ENCODE measurements around the gene CD200R1L.

The CD200R1L gene

GRCh38 chr3:112822064-112823055, 24.3 kb downstream of the CD200R1L start:
- no peak overlapping the region for H3K4me2 ChIP-seq

GRCh38 chr3:112818289-112818688, 28.4 kb downstream of the CD200R1L start:
- no peak overlapping the region for H3K4me3 ChIP-seq
- no peak for TF ChIP-seq Cebpa-rat (IDR thresholded peaks at IDR 0.05)
- no peaks in the 10 kb centered on the region for H4K20me1 ChIP-seq
- H3K36me3 ChIP-seq = no peaks in the 10 kb centered on the region
- no peak overlapping the region for H3K9ac ChIP-seq
- peaks cover 16% of the 10 kb centered on the region for H3K4me1 ChIP-seq
- H3K27me3 ChIP-seq = no peaks in the 10 kb centered on the region
- no peak overlapping the region for H3K27ac ChIP-seq
- no peak overlapping the region for H3K4me2 ChIP-seq
- peaks cover 9% of the 10 kb centered on the region; the same call in 1 of the 2 replicates for H3K9me3 ChIP-seq

More at GRCh38 chr3:112822064-112823055, 24.3 kb downstream of the CD200R1L start:
- H3K9me3 ChIP-seq = peaks cover 9% of the 10 kb centered on the region; the same call in 1 of the 2 replicates
- no peak for TF ChIP-seq Cebpa-rat (IDR thresholded peaks at IDR 0.05)
- H3K9ac ChIP-seq = no peak overlapping the region
- H3K4me3 ChIP-seq = no peak overlapping the region
- no peaks in the 10 kb centered on the region for H3K27me3 ChIP-seq
- no peak overlapping the region for H3K27ac ChIP-seq
- H3K4me1 ChIP-seq = no peaks in the 10 kb centered on the region
- no peaks in the 10 kb centered on the region for H4K20me1 ChIP-seq
- no peaks in the 10 kb centered on the region for H3K36me3 ChIP-seq

- H3K27me3 ChIP-seq = no peaks in the 10 kb centered on the region
- H3K9me3 ChIP-seq = peaks cover 9% of the 10 kb centered on the region; the same call in 1 of the 2 replicates
- no peaks in the 10 kb centered on the region for H3K36me3 ChIP-seq
- no peak overlapping the region for H3K4me3 ChIP-seq
- H4K20me1 ChIP-seq = no peaks in the 10 kb centered on the region
- no peak overlapping the region for H3K4me2 ChIP-seq
- no peak for TF ChIP-seq Cebpa-rat (IDR thresholded peaks at IDR 0.05)
- H3K4me1 ChIP-seq = peaks cover 18% of the 10 kb centered on the region
- H3K9ac ChIP-seq = no peak overlapping the region
- H3K27ac ChIP-seq = no peak overlapping the region
Observed at GRCh38 chr3:112817797-112818196, 28.9 kb downstream of the CD200R1L start.

GRCh38 chr3:112817271-112817670, 29.4 kb downstream of the CD200R1L start:
- Histone ChIP-seq H3K4me1 (peaks cover 18% of the 10 kb centered on the region), H3K9me3 (peaks cover 9% of the 10 kb centered on the region; the same call in 1 of the 2 replicates), H3K27me3 (no peaks in the 10 kb centered on the region), H4K20me1 (no peaks in the 10 kb centered on the region), H3K27ac (no peak overlapping the region), H3K36me3 (no peaks in the 10 kb centered on the region), H3K4me3 (no peak overlapping the region), H3K4me2 (no peak overlapping the region), H3K9ac (no peak overlapping the region)
- no peak for TF ChIP-seq Cebpa-rat (IDR thresholded peaks at IDR 0.05)

GRCh38 chr3:112815981-112816380, 30.7 kb downstream of the CD200R1L start:
- Histone ChIP-seq H3K27ac (no peak overlapping the region), H3K4me2 (no peak overlapping the region), H3K9ac (no peak overlapping the region), H3K4me3 (no peak overlapping the region), H3K36me3 (no peaks in the 10 kb centered on the region), H3K27me3 (no peaks in the 10 kb centered on the region), H4K20me1 (no peaks in the 10 kb centered on the region), H3K4me1 (peaks cover 22% of the 10 kb centered on the region), H3K9me3 (peaks cover 9% of the 10 kb centered on the region; the same call in 1 of the 2 replicates)
- no peak for TF ChIP-seq Cebpa-rat (IDR thresholded peaks at IDR 0.05)

GRCh38 chr3:112814266-112814665, 32.4 kb downstream of the CD200R1L start:
- no peak for TF ChIP-seq Cebpa-rat (IDR thresholded peaks at IDR 0.05)
- H3K9ac ChIP-seq = no peak overlapping the region
- H3K27ac ChIP-seq = no peak overlapping the region
- peaks cover 9% of the 10 kb centered on the region; the same call in 1 of the 2 replicates for H3K9me3 ChIP-seq
- H3K4me2 ChIP-seq = peak overlapping the region; percentile 55
- H3K4me1 ChIP-seq = peaks cover 22% of the 10 kb centered on the region
- H4K20me1 ChIP-seq = no peaks in the 10 kb centered on the region
- H3K36me3 ChIP-seq = no peaks in the 10 kb centered on the region
- H3K4me3 ChIP-seq = no peak overlapping the region
- H3K27me3 ChIP-seq = no peaks in the 10 kb centered on the region

GRCh38 chr3:112813723-112814171, 32.9 kb downstream of the CD200R1L start:
- H3K4me2 ChIP-seq = peak overlapping the region; percentile 55
- no peak overlapping the region for H3K4me3 ChIP-seq
- H4K20me1 ChIP-seq = no peaks in the 10 kb centered on the region
- no peak for TF ChIP-seq Cebpa-rat (IDR thresholded peaks at IDR 0.05)
- 0 out of 2 replicates have a peak overlapping the region, but pooled peaks have one; percentile 18 for H3K27ac ChIP-seq
- H3K9ac ChIP-seq = no peak overlapping the region
- H3K36me3 ChIP-seq = no peaks in the 10 kb centered on the region
- peaks cover 22% of the 10 kb centered on the region for H3K4me1 ChIP-seq
- no peaks in the 10 kb centered on the region for H3K27me3 ChIP-seq
- peaks cover 7% of the 10 kb centered on the region; the same call in 1 of the 2 replicates for H3K9me3 ChIP-seq

GRCh38 chr3:112813016-112813415, 33.6 kb downstream of the CD200R1L start:
- no peaks in the 10 kb centered on the region for H4K20me1 ChIP-seq
- H3K4me1 ChIP-seq = peaks cover 22% of the 10 kb centered on the region
- no peaks in the 10 kb centered on the region for H3K9me3 ChIP-seq
- no peak overlapping the region for H3K9ac ChIP-seq
- no peak for TF ChIP-seq Cebpa-rat (IDR thresholded peaks at IDR 0.05)
- no peaks in the 10 kb centered on the region for H3K27me3 ChIP-seq
- H3K27ac ChIP-seq = no peak overlapping the region
- H3K4me3 ChIP-seq = no peak overlapping the region
- H3K36me3 ChIP-seq = no peaks in the 10 kb centered on the region
- H3K4me2 ChIP-seq = peak overlapping the region; percentile 55; the same call in 1 of the 2 replicates

- Histone ChIP-seq H3K27me3 (no peaks in the 10 kb centered on the region), H3K9me3 (no peaks in the 10 kb centered on the region), H3K36me3 (no peaks in the 10 kb centered on the region), H3K4me1 (peaks cover 22% of the 10 kb centered on the region), H4K20me1 (no peaks in the 10 kb centered on the region), H3K27ac (no peak overlapping the region), H3K9ac (no peak overlapping the region), H3K4me2 (no peak overlapping the region), H3K4me3 (no peak overlapping the region)
- TF ChIP-seq Cebpa-rat (IDR thresholded peaks at IDR 0.05) = no peak
Observed at GRCh38 chr3:112811917-112812660, 34.6 kb downstream of the CD200R1L start.

All from BLaER1 (cell line).